Hepatocyte (in vitro differentiated cells): ENCODE measurements around the gene TFDP1. TPM values are rescaled to one million over a fixed set of nuclear protein-coding genes. Genes with fewer than 3 reads are reported as not detected.

ENCODE experiments used
- DNase-seq: peaks from one replicate; pipeline ENCODE4 v3.0.0-alpha.2; 2016; ENCODE audit warnings: low spot score
- H2AFZ ChIP-seq: fragments of 200-600 bp; sonication (generic); 2 replicates; pipeline ENCODE4 v1.6.0; 2016; ENCODE audit warnings: antibody characterized with exemption, mild to moderate bottlenecking
- H3K27ac ChIP-seq: fragments of 200-600 bp; sonication (generic); 2 replicates; pipeline ENCODE4 v1.5.1; 2016; ENCODE audit warnings: mild to moderate bottlenecking
- H3K27me3 ChIP-seq: fragments of 200-600 bp; sonication (generic); 2 replicates; pipeline ENCODE4 v1.6.1; 2016
- H3K36me3 ChIP-seq: fragments of 200-600 bp; sonication (generic); replicated peaks from 2 replicates; pipeline ENCODE4 v1.5.1; 2016; ENCODE audit warnings: low read depth; ENCODE audit not compliant: insufficient read depth
- H3K4me1 ChIP-seq: fragments of 200-600 bp; sonication (generic); 2 replicates; pipeline ENCODE4 v1.5.1; 2016; ENCODE audit warnings: mild to moderate bottlenecking, moderate library complexity; ENCODE audit not compliant: insufficient read depth
- H3K4me2 ChIP-seq: fragments of 200-600 bp; sonication (generic); 2 replicates; pipeline ENCODE4 v1.6.0; 2016
- H3K4me3 ChIP-seq: fragments of 200-600 bp; sonication (generic); 2 replicates; pipeline ENCODE4 v1.5.1; 2016; ENCODE audit warnings: mild to moderate bottlenecking
- H3K79me2 ChIP-seq: fragments of 200-600 bp; sonication (generic); 2 replicates; pipeline ENCODE4 v1.6.0; 2017; ENCODE audit warnings: mild to moderate bottlenecking
- H3K9me2 ChIP-seq: fragments of 200-600 bp; sonication (generic); replicated peaks from 2 replicates; pipeline ENCODE4 v1.6.0; 2017; ENCODE audit warnings: mild to moderate bottlenecking; ENCODE audit not compliant: insufficient read depth
- H3K9me3 ChIP-seq: fragments of 200-600 bp; sonication (generic); 2 replicates; pipeline ENCODE4 v1.5.1; 2016; ENCODE audit warnings: low read depth, mild to moderate bottlenecking
- H4K20me1 ChIP-seq: fragments of 200-600 bp; sonication (generic); 2 replicates; pipeline ENCODE4 v1.6.0; 2016; ENCODE audit warnings: mild to moderate bottlenecking; ENCODE audit not compliant: insufficient read depth, poor library complexity, severe bottlenecking
- EZH2 ChIP-seq: fragments of 200-600 bp; sonication (generic); IDR thresholded peaks from 2 replicates; pipeline ENCODE4 v1.6.1; 2016; ENCODE audit warnings: antibody characterized with exemption, mild to moderate bottlenecking, borderline replicate concordance
- EZH2phosphoT487 ChIP-seq: fragments of 200-600 bp; sonication (generic); IDR thresholded peaks from one replicate; pipeline ENCODE4 v1.6.1; 2018; ENCODE audit warnings: antibody characterized with exemption, mild to moderate bottlenecking, low read depth, moderate library complexity; ENCODE audit not compliant: unreplicated experiment, severe bottlenecking
- WGBS: methylation state at CpG from one replicate; pipeline ENCODE4 v1.1.6; 2016; ENCODE audit warnings: low lambda C conversion rate; ENCODE audit errors: missing lambda C conversion rate; 5-methylcytosine and 5-hydroxymethylcytosine counted together
- polyA plus RNA-seq: library from polyadenylated mRNA; unstranded; fragments of >200 nt; fragmentation: Nextera tagmentation; extraction: Ambion mirVana; gene quantifications from 2 replicates; pipeline ENCODE4 v1.2.1, GENCODE V29; 2016
- total RNA-seq: library from RNA; depleted of rRNA; stranded (reverse); fragments of >200 nt; gene quantifications from 2 replicates; pipeline ENCODE4 v1.2.3, GENCODE V29; 2014
- TF ChIP-seq, protein P1 (sequence below): fragments of 200-600 bp; sonication (generic); IDR thresholded peaks from 2 replicates; pipeline ENCODE4 v1.5.1; 2016; ENCODE audit warnings: antibody characterized with exemption, mild to moderate bottlenecking; ENCODE audit not compliant: poor library complexity

Gene TFDP1
- total and polyA plus RNA-seq, 2 experiments from 2014 or later, result 54.0 to 62.9 TPM

- no peaks in the 10 kb centered on the region for H3K4me1 ChIP-seq
- H3K9me2 ChIP-seq, result no peaks in the 10 kb centered on the region
- H2AFZ ChIP-seq, result no peak overlapping the region
- no peak overlapping the region for H3K4me2 ChIP-seq
- 94% methylated on average over 16 of the region's 16 CpGs for WGBS
- no peak for DNase-seq
- no peak overlapping the region for H3K27ac ChIP-seq
- no peaks in the 10 kb centered on the region for H3K36me3 ChIP-seq
- TF ChIP-seq, protein P1, sequence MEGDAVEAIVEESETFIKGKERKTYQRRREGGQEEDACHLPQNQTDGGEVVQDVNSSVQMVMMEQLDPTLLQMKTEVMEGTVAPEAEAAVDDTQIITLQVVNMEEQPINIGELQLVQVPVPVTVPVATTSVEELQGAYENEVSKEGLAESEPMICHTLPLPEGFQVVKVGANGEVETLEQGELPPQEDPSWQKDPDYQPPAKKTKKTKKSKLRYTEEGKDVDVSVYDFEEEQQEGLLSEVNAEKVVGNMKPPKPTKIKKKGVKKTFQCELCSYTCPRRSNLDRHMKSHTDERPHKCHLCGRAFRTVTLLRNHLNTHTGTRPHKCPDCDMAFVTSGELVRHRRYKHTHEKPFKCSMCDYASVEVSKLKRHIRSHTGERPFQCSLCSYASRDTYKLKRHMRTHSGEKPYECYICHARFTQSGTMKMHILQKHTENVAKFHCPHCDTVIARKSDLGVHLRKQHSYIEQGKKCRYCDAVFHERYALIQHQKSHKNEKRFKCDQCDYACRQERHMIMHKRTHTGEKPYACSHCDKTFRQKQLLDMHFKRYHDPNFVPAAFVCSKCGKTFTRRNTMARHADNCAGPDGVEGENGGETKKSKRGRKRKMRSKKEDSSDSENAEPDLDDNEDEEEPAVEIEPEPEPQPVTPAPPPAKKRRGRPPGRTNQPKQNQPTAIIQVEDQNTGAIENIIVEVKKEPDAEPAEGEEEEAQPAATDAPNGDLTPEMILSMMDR, result no peak
- no peaks in the 10 kb centered on the region for H4K20me1 ChIP-seq
- H3K79me2 ChIP-seq, result peaks cover 12% of the 10 kb centered on the region
- H3K27me3 ChIP-seq, result no peaks in the 10 kb centered on the region
- no peaks in the 10 kb centered on the region for H3K9me3 ChIP-seq
- no peak overlapping the region for H3K4me3 ChIP-seq
These were observed 42.6 kb downstream of the TFDP1 start for GRCh38 chr13:113627136-113627535.

- Histone ChIP-seq H3K4me2 (no peak overlapping the region), H3K36me3 (no peaks in the 10 kb centered on the region), H3K4me1 (no peaks in the 10 kb centered on the region), H3K9me3 (no peaks in the 10 kb centered on the region), H3K27ac (no peak overlapping the region), H3K27me3 (no peaks in the 10 kb centered on the region), H2AFZ (no peak overlapping the region), H3K79me2 (peaks cover 12% of the 10 kb centered on the region), H3K9me2 (no peaks in the 10 kb centered on the region), H4K20me1 (no peaks in the 10 kb centered on the region), H3K4me3 (no peak overlapping the region)
- no peak for TF ChIP-seq EZH2phosphoT487
- TF ChIP-seq, protein P1, result no peak
- no peak for TF ChIP-seq EZH2
- no peak for DNase-seq
- 95% methylated on average over 30 of the region's 30 CpGs for WGBS
These were observed 44.0 kb downstream of the TFDP1 start for GRCh38 chr13:113628291-113629270.

GRCh38 chr13:113629866-113630265, 45.3 kb downstream of the TFDP1 start:
- no peaks in the 10 kb centered on the region for H4K20me1 ChIP-seq
- H3K4me2 ChIP-seq, result no peak overlapping the region
- WGBS, result 95% methylated on average over 17 of the region's 17 CpGs
- H3K9me2 ChIP-seq, result no peaks in the 10 kb centered on the region
- no peak overlapping the region for H3K4me3 ChIP-seq
- TF ChIP-seq, protein P1, result no peak
- no peak for TF ChIP-seq EZH2
- no peak for TF ChIP-seq EZH2phosphoT487
- H3K36me3 ChIP-seq, result no peaks in the 10 kb centered on the region
- H3K27me3 ChIP-seq, result no peaks in the 10 kb centered on the region
- DNase-seq, result no peak
- no peaks in the 10 kb centered on the region for H3K9me3 ChIP-seq
- H3K27ac ChIP-seq, result no peak overlapping the region
- H2AFZ ChIP-seq, result no peak overlapping the region
- no peaks in the 10 kb centered on the region for H3K4me1 ChIP-seq
- peaks cover 12% of the 10 kb centered on the region for H3K79me2 ChIP-seq
